K562 (cell line): ENCODE results near the gene ZNF92.

Source experiments
- BHLHE40 ChIP-seq: IDR thresholded peaks from 2 replicates; pipeline ENCODE4 v1.6.1; 2011; ENCODE audit warnings: low read length, improper control_type of control experiment
- CBFB ChIP-seq: sonication (generic); formaldehyde crosslinking; IDR thresholded peaks from 2 replicates; pipeline ENCODE4 v1.4.0; 2020; ENCODE audit warnings: mild to moderate bottlenecking, missing genetic modification reagents
- ELF1 ChIP-seq: fragments of 200-800 bp; sonication (Bioruptor generic); IDR thresholded peaks from 2 replicates; pipeline ENCODE4 v1.6.1; 2016; ENCODE audit warnings: missing genetic modification characterization, missing compliant biosample characterization
- EP300 ChIP-seq: IDR thresholded peaks from 2 replicates; pipeline ENCODE4 v1.6.1; 2012; ENCODE audit warnings: low read length, improper control_type of control experiment
- ETV1 ChIP-seq: fragments of 450-650 bp; conservative IDR thresholded peaks from 2 replicates; pipeline ENCODE4 v1.6.1; 2016; ENCODE audit warnings: missing genetic modification characterization, control low read depth, low read depth, missing compliant biosample characterization
- FOXK2 ChIP-seq, 2 experiments: fragments of 450-650 bp; IDR thresholded peaks in 1 of 2; conservative IDR thresholded peaks in 1 of 2; 2 replicates each; pipeline ENCODE4 v1.6.1; 2016; ENCODE audit warnings: low read depth in 2 of 2, mild to moderate bottlenecking in 1 of 2
- FUS ChIP-seq: fragments of 200-400 bp; formaldehyde crosslinking; optimal IDR thresholded peaks from 2 replicates; pipeline ENCODE3; 2017; ENCODE audit warnings: low read depth, low read length
- KAT7 ChIP-seq: sonication (generic); formaldehyde crosslinking; IDR thresholded peaks from 2 replicates; pipeline ENCODE4 v1.8.0; 2022; ENCODE audit warnings: missing genetic modification reagents, mild to moderate bottlenecking, borderline replicate concordance
- SAP30 ChIP-seq: fragments of 200-600 bp; sonication (generic); IDR thresholded peaks from 2 replicates; pipeline ENCODE4 v1.6.1; 2012; ENCODE audit warnings: borderline replicate concordance, low read depth, mild to moderate bottlenecking, moderate library complexity, low read length, control low read depth, inconsistent platforms; ENCODE audit not compliant: insufficient read depth, poor library complexity, severe bottlenecking
- ZNF583 ChIP-seq: fragments of 250-450 bp; sonication (Bioruptor Pico); IDR thresholded peaks from 2 replicates; pipeline ENCODE4 v1.4.0; 2020
- TF ChIP-seq, protein P1 (sequence below): fragments of 250-450 bp; sonication (Bioruptor Pico); IDR thresholded peaks from 2 replicates; pipeline ENCODE4 v1.4.0; 2020
- TF ChIP-seq, protein P2 (sequence below): sonication (generic); formaldehyde crosslinking; IDR thresholded peaks from 2 replicates; pipeline ENCODE4 v1.8.0; 2022; ENCODE audit warnings: mild to moderate bottlenecking, low read depth, missing genetic modification reagents

DNA sequence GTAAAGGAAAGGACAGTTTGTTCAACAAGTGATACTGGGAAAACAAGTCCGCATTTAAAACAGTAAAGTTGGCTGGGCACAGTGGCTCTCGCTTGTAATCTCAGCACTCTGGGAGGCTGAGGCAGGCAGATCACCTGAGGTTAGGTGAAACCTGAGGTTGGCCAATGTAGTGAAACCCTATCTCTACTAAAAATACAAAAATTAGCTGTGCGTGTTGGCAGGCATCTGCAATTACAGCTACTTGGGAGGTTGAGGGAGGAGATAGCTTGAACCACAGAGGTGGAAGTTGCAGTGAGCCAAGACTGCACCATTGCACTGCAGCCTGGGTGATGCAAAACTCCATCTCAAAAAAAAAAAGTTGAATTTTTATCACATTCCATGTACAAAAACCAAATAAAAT, 35.7 kb downstream of the ZNF92 start:
- TF ChIP-seq ELF1 (tag) (no peak), FUS (no peak), SAP30 (no peak), CBFB (CRISPR knock-in tag) (no peak), KAT7 (CRISPR knock-in tag) (no peak), ZNF583 (no peak), EP300 (no peak), ETV1 (no peak), FOXK2 (conservative IDR thresholded peaks at IDR 0.05 in 1 of 2, IDR thresholded peaks at IDR 0.05 in 1 of 2; ENCODE audit: low read depth in 2 of 2) (no peak), BHLHE40 (no peak)
- TF ChIP-seq, protein P1, sequence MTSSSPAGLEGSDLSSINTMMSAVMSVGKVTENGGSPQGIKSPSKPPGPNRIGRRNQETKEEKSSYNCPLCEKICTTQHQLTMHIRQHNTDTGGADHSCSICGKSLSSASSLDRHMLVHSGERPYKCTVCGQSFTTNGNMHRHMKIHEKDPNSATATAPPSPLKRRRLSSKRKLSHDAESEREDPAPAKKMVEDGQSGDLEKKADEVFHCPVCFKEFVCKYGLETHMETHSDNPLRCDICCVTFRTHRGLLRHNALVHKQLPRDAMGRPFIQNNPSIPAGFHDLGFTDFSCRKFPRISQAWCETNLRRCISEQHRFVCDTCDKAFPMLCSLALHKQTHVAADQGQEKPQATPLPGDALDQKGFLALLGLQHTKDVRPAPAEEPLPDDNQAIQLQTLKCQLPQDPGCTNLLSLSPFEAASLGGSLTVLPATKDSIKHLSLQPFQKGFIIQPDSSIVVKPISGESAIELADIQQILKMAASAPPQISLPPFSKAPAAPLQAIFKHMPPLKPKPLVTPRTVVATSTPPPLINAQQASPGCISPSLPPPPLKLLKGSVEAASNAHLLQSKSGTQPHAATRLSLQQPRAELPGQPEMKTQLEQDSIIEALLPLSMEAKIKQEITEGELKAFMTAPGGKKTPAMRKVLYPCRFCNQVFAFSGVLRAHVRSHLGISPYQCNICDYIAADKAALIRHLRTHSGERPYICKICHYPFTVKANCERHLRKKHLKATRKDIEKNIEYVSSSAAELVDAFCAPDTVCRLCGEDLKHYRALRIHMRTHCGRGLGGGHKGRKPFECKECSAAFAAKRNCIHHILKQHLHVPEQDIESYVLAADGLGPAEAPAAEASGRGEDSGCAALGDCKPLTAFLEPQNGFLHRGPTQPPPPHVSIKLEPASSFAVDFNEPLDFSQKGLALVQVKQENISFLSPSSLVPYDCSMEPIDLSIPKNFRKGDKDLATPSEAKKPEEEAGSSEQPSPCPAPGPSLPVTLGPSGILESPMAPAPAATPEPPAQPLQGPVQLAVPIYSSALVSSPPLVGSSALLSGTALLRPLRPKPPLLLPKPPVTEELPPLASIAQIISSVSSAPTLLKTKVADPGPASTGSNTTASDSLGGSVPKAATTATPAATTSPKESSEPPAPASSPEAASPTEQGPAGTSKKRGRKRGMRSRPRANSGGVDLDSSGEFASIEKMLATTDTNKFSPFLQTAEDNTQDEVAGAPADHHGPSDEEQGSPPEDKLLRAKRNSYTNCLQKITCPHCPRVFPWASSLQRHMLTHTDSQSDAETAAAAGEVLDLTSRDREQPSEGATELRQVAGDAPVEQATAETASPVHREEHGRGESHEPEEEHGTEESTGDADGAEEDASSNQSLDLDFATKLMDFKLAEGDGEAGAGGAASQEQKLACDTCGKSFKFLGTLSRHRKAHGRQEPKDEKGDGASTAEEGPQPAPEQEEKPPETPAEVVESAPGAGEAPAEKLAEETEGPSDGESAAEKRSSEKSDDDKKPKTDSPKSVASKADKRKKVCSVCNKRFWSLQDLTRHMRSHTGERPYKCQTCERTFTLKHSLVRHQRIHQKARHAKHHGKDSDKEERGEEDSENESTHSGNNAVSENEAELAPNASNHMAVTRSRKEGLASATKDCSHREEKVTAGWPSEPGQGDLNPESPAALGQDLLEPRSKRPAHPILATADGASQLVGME (CRISPR knock-in tag), result no peak
- TF ChIP-seq, protein P2, sequence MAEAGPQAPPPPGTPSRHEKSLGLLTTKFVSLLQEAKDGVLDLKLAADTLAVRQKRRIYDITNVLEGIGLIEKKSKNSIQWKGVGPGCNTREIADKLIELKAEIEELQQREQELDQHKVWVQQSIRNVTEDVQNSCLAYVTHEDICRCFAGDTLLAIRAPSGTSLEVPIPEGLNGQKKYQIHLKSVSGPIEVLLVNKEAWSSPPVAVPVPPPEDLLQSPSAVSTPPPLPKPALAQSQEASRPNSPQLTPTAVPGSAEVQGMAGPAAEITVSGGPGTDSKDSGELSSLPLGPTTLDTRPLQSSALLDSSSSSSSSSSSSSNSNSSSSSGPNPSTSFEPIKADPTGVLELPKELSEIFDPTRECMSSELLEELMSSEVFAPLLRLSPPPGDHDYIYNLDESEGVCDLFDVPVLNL, result no peak
